ENCODE measurements around the gene SLC15A4.

DNA sequence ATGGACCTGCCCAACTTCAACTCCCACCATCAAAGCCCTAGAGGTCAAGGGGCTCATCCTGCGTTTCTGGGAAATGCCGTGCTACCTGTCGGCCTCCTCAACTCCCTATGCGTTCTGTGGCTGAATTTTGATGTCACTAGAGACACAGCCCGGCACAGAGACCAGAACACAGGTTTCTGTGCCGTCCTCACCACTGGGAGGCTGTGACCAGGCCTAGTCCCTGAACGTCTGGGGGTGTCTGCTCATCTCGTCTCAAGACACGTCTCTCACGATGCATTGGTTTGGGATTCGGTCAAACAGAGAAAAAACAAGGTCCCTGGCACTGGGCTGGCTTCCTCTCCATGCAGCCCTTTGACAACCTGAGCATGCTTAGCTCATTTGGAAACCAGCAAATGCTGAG, 33.5 kb downstream of the SLC15A4 start:
- TF ChIP-seq OSR1 (CRISPR knock-in tag; IDR thresholded peaks at IDR 0.05), result no peak
- no peak for TF ChIP-seq ARNTL (CRISPR knock-in tag; IDR thresholded peaks at IDR 0.05; ENCODE audit: borderline replicate concordance, low read depth)
- no peak for TF ChIP-seq TOX (CRISPR knock-in tag; IDR thresholded peaks at IDR 0.05; ENCODE audit: borderline replicate concordance)
- no peak for TF ChIP-seq ZC3H10 (CRISPR knock-in tag; IDR thresholded peaks at IDR 0.05)
- TF ChIP-seq ZFP30 (CRISPR knock-in tag; IDR thresholded peaks at IDR 0.05), result no peak
- no peak for TF ChIP-seq CSDC2 (CRISPR knock-in tag; IDR thresholded peaks at IDR 0.05)
- TF ChIP-seq, protein P1, sequence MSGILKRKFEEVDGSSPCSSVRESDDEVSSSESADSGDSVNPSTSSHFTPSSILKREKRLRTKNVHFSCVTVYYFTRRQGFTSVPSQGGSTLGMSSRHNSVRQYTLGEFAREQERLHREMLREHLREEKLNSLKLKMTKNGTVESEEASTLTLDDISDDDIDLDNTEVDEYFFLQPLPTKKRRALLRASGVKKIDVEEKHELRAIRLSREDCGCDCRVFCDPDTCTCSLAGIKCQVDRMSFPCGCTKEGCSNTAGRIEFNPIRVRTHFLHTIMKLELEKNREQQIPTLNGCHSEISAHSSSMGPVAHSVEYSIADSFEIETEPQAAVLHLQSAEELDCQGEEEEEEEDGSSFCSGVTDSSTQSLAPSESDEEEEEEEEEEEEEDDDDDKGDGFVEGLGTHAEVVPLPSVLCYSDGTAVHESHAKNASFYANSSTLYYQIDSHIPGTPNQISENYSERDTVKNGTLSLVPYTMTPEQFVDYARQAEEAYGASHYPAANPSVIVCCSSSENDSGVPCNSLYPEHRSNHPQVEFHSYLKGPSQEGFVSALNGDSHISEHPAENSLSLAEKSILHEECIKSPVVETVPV (CRISPR knock-in tag; IDR thresholded peaks at IDR 0.05), result no peak
- TF ChIP-seq TCF4 (CRISPR knock-in tag; IDR thresholded peaks at IDR 0.05; ENCODE audit: borderline replicate concordance), result no peak
- TF ChIP-seq ZFP3 (CRISPR knock-in tag; IDR thresholded peaks at IDR 0.05), result no peak
- TF ChIP-seq PPARA (CRISPR knock-in tag; IDR thresholded peaks at IDR 0.05; ENCODE audit: borderline replicate concordance), result no peak
- no peak for TF ChIP-seq BACH2 (CRISPR knock-in tag; IDR thresholded peaks at IDR 0.05; ENCODE audit: borderline replicate concordance)

Measured in SK-N-SH treated with all-trans-retinoic acid at 6 μM for 48 hours (cell line).